Hematopoietic multipotent progenitor cell treated with erythropoietin and hydrocortisone succinate and interleukin-3 and kit ligand, for 15 days (in vitro differentiated cells): Measurements from ENCODE around the gene INPP4B.

Experiments
- DNase-seq: peaks from one replicate; pipeline ENCODE4 v3.0.0-alpha.2; 2015; ENCODE audit warnings: low spot score

The INPP4B gene

DNA sequence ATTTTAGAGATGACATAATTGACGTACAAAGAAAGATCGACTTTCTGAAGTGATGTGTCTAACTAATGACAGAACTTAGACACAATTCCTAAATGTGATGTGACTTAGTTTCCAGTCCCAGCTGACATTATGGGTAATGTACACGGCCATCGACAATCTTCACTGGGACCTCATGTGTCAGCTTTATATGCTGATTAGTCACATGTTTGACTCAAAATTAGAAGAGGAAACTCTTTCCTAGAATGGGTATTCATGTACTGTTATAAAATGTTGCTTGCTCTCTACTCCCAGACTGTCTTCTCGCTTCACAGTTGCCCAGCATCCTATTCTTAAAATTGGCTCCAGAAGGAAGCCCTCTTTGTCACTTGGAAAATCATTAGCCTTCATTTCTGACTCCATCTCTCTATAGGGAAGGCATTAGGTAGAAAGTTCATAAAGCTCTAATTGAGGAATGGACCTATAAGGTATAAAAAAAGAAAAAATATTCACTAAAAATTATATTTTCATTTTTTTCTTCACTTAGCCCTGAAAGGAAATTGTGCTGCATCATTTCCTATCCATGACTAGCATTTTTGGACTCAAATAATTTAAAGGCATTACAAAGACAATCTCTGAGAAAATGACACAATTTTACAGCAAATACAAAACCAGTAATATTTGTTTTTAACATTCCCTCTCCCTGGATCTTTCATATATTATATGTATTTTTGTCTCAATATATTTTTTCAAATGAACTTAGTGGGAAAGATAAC lies 554.6 kb downstream of the INPP4B start:
- no peak for DNase-seq

DNA sequence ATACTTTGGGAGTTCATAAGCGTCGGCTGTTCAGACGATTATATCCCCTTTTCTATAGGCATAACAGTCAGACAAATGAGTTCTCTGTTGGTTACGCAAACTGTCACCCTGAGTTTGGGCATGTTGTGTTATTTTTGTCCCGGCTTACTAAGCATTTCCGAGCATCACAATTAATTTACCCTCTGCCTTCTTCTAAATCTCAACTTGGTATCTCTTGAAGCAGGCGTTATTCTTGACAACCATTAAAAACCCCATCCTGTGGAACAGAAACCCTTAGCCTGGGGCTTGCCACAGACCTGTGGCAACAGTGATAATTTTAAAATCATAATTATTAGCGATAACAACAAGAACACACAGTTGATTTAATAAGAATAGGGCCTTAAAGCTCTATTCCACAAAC lies 558.7 kb downstream of the INPP4B start:
- no peak for DNase-seq

DNA sequence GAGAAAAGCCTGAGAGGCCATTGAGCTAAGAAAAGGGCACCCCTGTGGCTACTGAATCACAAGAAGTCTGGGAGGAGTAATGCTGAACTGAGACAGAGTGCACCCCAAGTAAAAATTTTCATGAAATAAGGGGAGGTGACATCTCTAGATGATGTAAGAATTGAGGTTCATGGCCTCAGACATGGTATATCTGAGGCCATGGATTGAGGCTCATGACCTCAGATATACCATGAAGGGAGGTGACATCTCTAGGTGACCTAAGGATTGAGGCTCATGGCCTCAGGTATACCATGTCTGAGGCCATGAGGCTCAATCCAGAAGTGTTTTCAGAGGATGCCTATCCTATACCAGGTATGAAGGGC lies 560.9 kb downstream of the INPP4B start:
- no peak for DNase-seq

DNA sequence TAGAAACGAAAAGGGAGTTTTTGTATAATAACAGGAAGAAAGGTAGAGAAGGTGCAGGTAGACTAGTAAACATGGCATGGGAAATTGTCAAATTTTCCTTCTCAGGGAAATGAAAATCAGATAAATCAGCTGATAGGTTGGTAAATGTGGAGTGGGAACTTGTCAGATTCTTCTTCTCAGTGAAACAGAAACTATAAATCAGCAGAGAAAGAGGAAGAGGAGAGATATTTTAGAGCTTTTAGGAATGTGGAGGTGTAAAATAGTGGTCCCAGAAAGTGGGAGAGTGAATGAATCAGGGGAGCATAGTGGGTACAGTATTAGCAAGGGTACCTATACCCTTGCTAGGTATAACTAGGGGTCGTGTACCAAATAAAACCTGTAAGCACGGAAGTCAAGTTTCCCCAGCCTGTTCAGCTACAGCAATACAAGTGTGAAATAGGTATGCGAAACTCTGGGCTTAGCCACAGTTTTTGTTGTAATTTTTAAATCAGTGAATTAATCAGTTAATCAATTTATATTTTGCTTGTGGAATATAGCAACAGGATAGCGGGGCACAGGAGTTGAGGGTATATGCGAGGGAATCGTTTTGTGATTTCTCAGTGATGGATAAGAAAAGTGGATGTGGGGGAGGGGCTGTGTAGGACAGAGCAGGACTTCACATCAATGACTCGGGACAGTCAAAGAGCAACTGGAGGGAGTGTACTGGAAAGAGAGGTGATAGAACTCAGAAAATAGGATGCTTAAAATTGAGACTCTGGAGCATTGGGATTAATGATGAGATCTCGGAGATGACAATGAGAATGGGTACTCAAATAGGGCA lies 561.5 kb downstream of the INPP4B start:
- no peak for DNase-seq

DNA sequence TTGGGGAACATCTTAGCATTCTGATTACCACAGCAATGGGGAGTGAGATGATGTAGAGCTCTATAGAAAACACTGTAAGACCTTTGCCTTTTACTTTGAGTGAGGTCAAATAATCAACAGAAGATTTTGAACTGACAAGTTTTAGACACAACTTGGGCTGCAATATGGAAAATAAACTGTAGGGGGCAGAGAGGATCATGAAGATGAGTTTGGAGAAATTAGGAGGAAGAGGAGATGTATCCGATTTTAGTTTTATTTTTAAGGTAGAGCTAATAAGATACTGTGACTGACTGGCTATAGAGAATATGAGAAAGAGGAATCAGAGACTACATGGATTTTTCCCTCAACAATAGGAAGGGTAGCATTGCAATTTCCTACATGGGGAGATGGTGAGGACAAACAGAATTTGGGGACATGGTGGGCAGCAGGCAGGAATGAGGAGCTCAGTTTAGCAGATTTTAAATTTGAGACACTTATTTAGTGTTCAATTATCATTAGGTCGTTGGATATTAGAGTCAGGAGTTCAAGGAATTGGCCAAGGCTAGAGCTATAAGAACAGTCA lies 563.1 kb downstream of the INPP4B start:
- DNase-seq: no peak

DNA sequence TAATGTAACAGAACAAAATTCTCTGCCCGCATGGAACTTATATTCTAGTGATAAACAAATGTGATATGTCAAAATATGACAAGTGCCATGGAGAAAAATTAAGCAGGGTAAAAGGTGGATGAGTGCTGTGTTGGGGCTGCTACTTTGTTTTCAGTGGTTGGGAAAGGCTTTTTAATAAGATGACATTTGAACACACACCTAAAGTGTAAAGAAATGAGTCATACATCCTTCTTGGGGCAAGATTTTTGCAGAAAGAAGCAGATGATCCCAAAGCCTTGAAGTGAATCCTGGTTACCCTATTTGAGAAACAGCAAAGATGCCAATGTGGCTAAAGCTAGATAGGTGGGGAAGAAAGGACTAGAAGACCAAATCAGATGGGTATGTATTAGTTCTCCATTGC lies 564.1 kb downstream of the INPP4B start:
- DNase-seq: no peak

DNA sequence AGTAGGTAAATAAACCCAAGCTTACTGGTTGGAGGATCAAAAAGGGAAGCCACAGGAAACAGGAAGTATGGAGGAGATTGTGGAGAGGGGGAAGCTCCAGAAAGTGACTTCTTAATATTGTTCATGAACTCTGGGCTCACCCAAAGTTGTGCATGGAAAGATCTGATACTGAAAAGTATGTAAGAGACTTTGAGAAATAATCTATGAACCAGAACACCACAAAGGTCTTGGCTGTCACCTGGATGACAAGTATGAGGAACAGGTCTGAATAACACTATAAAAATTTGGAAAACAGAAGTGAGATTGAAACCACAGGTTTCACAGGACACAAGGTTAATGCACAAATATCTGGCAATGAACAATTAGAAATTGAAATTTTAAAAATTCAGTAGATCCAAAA lies 567.4 kb downstream of the INPP4B start:
- DNase-seq: no peak

DNA sequence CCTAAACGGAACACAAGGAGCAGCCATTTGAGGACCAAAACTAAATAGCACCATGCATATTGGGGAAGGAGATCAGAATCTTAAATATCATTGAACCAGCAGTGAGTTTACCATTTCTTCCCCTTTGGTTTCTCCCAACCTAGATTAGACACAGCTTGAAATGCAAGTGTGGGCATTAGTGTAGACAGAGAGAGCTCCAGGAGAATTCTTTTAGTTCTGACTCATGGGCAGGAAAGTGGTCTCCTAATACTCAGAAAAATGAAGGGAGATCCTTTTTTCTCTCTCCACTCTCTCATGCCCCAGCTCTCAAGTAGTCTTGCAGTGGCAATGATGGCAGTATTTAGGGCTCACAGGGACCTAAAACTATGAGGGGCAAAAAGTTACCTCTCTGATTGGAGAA lies 567.9 kb downstream of the INPP4B start:
- DNase-seq: no peak

DNA sequence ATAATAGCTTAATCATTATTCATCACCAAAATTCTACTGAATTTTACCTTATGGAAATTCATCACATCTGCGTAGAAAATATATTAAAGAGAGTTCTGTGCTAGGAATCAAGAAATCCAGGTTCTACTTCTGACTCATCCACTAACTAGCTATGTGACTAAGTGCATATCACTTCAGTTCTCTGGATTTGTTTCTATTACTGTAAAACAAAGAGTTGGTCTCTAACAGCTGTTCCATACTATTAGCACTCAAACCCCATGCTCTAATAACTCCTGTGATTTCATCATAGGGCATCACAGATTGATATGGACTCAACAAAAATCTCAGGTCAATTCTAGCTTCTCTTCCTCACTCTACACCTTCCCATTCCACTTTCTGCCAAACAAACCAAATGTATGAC lies 572.0 kb downstream of the INPP4B start:
- DNase-seq: no peak

DNA sequence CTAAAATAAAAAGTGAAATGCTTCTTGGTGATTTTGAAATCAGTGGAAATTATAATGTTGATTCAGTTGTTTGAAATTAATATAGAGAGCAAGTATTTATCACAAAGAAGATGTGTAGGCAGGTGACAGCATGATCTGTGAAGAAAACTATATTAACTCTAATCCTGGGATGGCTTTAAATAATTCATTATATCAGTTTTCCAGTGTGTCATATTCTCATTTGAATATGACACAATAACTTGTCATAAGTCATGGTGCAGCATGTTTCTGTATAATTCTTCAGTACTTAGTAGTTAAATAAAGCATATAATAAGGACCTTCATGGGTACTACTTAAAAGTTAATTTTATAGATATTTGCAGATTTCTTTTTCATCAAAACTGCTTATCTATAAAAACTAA lies 573.6 kb downstream of the INPP4B start:
- DNase-seq: no peak

DNA sequence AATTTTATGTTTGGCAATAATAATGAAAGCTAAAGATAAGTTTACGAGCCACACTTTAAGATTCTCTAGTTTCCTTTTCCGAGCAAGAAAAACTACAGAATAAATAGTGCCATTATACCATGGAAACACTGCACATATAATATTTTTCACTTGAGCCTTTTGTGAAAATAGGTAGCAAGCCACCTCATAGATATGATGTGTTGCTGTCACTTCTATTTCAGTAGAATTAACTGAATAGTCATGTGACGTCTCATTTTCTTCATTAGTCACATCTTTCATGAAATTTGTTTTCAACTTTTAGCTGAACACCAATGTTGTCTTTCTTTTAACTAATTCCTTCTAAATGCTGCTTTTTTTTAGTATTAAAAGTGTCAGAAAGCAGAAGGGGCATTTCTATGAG lies 574.3 kb downstream of the INPP4B start:
- DNase-seq: no peak

DNA sequence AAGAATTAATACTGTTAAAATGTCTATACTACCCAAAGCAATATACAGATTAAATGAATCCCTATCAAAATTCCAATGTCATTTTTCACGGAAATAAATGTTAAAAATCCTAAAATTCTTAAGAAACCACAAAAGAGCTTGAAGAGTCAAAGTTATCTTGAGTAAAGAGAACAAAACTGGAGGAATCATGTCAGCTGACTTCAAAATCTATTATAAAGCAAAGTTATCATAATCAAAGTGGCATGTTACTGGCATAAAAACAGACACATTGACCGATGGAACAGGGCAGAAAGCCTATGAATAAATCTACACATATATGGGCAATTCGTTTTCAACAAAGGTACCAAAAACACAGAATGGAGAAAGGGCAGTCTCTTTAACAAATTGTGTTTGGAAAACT lies 579.0 kb downstream of the INPP4B start:
- DNase-seq: no peak

DNA sequence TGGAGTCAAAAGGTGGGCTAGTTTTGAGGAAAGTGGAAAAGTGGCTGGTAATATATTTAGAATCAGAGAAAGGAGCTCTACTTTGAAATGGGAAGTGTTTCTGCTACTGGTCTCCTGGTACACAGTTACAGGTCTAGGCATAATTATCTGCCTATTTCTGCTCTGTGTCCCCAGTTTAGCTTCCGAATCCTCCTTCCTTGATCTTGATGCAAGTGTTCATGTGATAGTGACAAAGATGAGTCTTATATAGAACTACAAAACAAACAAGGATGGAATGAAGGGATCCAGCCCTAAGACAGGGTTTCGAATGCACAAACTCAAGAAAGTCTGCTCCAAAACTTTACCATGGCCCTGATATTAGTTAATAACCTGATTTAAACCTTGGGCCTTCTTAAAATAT lies 580.2 kb downstream of the INPP4B start:
- no peak for DNase-seq

DNA sequence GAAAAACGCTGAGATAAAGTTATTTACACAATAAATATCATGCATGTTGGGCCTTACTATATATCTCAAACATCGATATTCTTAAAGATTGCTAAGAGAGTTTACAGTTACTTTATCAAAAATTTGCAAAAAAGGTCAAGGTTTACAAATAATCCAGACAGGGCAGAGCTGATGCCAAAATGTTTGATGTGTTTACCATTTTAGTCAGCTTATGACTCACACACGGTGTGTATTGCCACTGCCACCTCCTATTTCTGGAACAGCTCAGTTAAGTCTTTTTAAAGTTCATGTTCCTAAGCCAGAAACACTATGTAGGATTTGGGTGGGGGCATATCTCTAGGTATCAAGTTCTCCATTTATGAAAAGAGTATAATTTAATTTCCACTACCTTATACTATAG lies 580.6 kb downstream of the INPP4B start:
- no peak for DNase-seq

DNA sequence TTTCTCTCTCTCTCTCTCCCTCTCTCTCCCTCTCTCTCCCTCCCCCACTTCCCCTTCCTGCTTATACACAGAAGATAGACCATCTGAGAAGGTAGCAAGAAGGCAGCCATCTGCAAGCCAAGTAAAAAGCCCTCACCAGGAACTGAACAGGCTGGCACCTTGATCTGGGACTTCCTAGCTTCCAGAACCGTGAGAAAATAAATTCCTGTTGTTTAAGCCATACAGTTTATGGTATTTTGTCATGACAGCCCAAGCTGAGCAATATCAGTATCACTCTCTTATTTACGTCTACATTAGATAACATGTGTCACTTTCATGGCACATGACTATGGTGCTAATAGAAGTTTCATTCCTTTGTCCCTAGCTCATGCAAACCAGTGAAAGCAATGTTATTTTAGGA lies 581.1 kb downstream of the INPP4B start:
- DNase-seq: no peak

DNA sequence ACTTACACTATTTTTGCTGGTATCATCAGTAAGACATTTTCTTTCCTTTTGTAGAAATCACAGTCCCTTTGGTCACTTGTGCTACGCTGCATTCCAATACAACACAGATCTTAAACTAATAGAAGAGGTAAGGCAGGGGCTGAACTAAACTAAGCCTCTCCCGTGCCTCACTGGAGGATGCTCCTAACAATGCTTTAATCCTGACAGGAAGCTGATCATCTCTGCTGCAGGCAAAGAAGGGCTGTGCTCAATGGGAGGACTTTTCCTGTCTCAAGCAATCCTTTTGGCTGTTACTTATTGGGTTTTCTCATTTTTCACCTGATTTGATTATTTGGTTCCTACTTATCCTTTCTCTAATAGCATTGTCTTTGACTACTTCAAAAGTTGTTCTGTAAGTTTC lies 583.1 kb downstream of the INPP4B start:
- DNase-seq: no peak

DNA sequence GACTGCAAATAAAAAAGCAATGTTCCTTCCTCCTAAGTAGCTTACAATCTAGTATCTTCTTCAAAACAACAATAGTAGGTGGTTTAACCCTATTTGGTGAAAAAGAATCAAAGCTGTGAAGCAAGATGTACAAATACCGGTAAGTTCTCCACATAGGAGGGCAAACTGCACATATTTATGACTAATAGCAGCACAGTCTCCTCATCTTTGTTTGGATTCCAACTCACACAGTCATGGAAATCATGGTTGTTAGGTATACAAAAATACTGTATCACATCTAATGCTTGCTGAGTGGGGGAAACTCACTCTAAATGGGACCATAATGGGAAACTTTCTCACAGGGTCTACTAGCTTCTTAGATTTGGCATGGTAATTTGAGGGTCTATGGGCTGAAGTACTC lies 597.2 kb downstream of the INPP4B start:
- DNase-seq: no peak

DNA sequence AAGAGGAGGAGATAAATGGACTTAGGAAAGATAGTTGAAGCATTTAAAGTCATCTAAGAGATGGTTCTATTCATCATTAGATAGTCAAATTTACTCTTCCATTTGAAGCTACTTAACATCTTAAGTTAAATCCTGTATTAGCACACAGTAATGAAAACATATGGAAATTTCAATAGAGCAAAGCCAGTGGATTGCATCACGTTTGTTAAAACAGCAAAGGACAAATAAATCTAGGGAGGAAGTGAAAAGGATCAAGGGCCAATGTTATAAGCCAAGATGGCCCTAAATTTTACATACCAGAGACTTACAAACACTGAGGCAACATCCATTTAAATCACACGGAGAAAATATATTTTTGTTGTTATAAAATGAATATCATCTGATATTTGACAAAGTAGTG lies 602.8 kb downstream of the INPP4B start:
- DNase-seq: no peak

DNA sequence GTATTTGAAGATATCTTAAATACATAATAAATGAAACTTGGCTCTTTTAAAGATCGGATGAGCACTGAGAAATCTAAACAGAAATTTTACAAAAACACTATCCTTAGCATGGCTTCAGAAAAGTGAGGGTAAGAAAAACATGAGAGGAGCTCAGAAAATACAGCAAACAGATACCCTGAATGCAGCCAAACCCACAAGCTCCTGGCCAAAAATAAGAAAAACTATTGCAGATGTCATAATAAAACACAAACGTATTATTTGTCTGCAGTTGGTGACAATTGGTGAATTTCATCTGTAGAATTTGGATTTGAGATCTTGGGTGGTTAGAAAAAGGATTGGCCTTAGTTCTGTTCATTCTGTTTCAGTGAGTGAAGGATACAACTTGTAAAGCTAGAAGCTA lies 603.9 kb downstream of the INPP4B start:
- no peak for DNase-seq

DNA sequence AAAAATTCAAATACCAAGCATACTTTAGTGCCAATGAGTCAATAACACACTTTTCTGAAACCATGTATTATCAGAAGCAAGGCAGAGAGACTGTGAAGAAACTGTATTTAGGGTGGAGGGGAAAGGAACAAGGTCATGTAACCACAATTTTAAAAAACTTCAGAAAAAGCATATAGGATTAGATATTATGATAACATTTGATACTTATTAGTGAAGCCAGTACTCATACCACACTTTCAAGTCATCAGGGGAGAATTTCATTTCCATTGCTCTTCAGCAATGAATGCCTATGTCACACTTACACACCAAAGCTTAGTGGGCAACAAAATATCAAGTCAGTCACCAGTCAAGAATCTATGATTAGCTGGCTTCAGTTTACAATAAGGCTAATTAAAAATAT lies 607.5 kb downstream of the INPP4B start:
- no peak for DNase-seq

DNA sequence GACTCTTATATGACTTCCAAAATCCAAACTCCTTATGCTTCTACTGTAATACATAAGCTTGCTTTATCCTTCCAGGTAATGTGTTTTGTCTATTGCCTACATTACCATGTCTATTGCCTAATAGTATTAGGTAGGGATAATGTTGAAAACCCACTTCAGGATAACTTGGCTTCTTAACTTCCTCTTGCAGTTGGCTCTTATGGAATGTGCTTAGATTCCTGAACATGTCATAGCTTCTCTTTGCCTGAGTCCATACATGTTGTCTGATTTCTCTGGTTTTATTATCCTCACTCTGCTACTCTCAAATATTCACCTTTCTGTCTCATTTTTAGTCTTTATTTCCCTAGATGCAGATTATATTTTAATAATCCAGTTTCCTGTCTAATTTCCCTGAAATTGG lies 609.8 kb downstream of the INPP4B start:
- no peak for DNase-seq

DNA sequence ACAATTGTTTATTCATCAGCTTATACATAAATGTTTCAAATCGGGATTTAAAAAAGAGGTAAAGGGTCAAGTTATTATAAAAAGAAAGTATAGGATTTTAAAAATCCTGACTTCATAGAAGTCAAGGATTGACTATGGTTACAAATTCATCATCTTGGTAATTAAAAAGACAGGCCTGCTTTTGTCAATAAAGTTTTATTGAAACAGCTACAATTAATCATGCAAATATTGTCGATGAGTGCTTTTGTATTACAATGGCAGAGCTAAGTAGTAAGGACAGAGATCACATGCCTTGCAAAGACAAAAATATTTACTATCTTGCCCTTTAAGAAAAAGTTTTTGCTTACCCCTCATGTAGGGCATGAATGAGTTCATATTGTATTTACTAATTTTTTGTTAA lies 614.3 kb downstream of the INPP4B start:
- no peak for DNase-seq

DNA sequence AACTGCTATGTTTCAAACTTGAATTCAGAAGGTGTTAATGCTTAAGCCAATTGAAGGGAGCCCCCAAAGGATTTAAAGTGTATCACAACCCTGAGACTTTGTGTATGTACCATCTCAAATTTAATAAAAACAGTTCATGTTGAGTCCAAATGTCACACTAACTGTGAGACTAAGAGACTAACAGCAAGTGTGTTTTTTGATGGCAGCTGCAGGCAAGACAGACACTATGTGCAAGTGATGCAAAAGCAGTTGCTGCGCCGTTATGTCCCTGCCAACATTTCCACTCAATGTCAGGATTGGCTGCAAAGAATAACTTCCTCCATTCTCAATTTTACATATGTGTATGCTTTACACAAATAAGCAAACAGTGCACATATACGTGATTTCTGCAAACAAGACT lies 615.1 kb downstream of the INPP4B start:
- DNase-seq: no peak

DNA sequence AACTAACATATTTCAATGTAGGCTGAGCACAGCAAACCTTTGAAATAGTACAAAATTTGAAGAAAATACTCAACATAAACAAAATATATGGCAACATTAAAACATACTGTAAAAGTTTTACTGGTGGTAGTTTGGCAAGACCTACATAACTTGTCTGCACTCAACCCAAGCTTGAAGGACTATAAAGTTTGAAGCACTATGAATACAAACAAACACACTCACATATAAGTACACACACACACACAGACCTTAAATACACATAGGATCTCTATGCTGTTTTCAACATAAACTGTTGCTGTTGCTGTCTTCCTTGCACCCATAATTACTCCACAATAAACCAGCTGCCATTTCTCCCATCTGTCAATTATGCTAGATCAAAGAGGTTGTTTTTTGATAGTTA lies 620.1 kb downstream of the INPP4B start:
- DNase-seq: no peak
